ENCODE data around the gene SLC38A5. TPM values are rescaled to one million over a fixed set of nuclear protein-coding genes. Genes with fewer than 3 reads are reported as not detected.
A peak's percentile ranks its signal among the peaks of the same experiment; 100 is the strongest.

The SLC38A5 gene
- total and polyA plus RNA-seq, 8 donors = 21.2 to 70.7 (median 38.6) TPM

DNA sequence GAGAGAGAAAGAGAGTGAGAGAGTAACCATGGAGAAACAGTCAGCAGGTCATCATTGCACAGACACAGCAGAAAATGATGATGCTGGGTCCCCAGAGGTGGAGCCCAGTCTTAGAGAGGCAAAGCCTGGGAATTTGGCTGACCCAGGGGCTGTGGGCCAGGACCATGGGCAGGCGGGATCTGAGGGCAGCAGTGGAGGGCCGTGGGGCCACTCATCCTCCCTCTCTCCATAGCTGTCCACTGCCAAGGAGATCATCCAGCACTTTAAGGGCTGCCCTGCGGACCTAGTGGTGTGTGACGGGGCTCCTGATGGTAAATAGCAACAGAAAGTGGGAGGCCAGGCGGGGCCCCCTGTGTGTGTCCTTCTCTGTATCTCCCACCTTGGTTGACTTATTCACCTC, 8.7 kb upstream of the SLC38A5 start:
- Histone ChIP-seq H3K27ac (no peak overlapping the region), H3K36me3 (peaks cover 0 to 43% of the 10 kb centered on the region in 2 donors), H3K4me1 (no peaks in the 10 kb centered on the region), H3K27me3 (no peaks in the 10 kb centered on the region), H3K4me3 (no peak overlapping the region), H3K9me3 (no peaks in the 10 kb centered on the region)
- DNase-seq (no peak), ATAC-seq (no peak)
- TF ChIP-seq, protein P1, sequence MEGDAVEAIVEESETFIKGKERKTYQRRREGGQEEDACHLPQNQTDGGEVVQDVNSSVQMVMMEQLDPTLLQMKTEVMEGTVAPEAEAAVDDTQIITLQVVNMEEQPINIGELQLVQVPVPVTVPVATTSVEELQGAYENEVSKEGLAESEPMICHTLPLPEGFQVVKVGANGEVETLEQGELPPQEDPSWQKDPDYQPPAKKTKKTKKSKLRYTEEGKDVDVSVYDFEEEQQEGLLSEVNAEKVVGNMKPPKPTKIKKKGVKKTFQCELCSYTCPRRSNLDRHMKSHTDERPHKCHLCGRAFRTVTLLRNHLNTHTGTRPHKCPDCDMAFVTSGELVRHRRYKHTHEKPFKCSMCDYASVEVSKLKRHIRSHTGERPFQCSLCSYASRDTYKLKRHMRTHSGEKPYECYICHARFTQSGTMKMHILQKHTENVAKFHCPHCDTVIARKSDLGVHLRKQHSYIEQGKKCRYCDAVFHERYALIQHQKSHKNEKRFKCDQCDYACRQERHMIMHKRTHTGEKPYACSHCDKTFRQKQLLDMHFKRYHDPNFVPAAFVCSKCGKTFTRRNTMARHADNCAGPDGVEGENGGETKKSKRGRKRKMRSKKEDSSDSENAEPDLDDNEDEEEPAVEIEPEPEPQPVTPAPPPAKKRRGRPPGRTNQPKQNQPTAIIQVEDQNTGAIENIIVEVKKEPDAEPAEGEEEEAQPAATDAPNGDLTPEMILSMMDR (IDR thresholded peaks at IDR 0.05) = no peak
- intact Hi-C loops (cut with DNase I) = no loop called here

DNA sequence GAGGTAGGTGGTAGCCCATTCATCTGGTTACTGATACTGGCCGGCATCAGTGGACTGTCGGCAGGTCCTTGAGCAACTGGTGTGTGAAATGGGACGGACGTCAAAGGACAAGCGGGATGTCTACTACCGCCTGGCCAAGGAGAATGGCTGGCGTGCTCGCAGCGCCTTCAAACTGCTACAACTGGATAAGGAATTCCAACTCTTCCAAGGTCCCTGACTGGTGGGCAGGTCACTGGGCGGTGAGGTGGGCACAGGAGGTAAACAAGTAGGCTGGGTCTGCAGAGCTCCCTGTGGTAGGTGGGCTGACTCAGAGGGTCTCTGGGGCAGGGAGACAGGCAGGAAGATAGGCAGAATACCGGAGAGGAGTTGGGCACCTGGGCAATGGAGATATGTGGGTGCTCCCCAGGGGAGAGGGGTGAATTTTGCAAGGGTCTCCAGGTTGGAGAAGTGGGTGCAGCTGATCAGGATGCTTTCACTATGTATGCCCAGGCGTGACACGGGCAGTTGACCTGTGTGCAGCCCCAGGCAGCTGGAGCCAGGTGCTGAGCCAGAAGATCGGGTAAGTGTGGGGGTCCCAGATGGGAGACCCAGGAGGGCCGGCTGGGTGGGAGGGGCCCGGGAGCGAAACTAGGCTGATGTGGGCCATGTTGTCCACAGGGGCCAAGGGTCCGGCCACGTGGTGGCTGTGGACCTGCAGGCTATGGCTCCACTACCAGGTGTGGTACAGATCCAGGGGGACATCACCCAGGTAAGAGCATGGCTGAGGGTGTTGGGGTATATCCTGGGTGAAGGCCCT, 8.1 kb upstream of the SLC38A5 start:
- ATAC-seq (no peak), DNase-seq (no peak)
- Histone ChIP-seq H3K27me3 (no peaks in the 10 kb centered on the region), H3K4me1 (no peaks in the 10 kb centered on the region), H3K9me3 (no peaks in the 10 kb centered on the region), H3K27ac (no peak overlapping the region), H3K4me3 (no peak overlapping the region), H3K36me3 (peaks cover 0 to 36% of the 10 kb centered on the region in 2 donors)
- intact Hi-C loops (cut with DNase I) = no loop called here
- TF ChIP-seq, protein P1 (IDR thresholded peaks at IDR 0.05) = no peak

DNA sequence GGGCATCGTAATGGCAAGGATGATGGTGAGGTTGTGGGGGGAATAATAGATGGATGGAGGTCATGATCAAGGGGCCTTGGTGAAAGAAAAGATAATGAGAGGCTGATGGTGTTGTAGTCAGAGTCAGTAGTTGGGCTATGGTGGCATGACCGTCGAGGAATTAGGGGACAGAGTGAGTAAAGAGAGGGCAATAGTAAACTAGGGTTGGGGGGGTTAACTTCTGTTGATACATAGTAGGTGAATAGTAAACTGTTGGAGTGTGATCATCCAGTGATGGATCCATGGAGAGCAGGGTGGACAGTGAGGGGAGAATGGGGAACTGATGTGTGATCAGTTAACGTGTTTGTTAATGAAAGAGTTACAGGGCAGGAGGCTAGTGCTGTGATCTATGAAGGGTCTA, 6.9 kb upstream of the SLC38A5 start:
- intact Hi-C loops (cut with DNase I) = no loop called here

DNA sequence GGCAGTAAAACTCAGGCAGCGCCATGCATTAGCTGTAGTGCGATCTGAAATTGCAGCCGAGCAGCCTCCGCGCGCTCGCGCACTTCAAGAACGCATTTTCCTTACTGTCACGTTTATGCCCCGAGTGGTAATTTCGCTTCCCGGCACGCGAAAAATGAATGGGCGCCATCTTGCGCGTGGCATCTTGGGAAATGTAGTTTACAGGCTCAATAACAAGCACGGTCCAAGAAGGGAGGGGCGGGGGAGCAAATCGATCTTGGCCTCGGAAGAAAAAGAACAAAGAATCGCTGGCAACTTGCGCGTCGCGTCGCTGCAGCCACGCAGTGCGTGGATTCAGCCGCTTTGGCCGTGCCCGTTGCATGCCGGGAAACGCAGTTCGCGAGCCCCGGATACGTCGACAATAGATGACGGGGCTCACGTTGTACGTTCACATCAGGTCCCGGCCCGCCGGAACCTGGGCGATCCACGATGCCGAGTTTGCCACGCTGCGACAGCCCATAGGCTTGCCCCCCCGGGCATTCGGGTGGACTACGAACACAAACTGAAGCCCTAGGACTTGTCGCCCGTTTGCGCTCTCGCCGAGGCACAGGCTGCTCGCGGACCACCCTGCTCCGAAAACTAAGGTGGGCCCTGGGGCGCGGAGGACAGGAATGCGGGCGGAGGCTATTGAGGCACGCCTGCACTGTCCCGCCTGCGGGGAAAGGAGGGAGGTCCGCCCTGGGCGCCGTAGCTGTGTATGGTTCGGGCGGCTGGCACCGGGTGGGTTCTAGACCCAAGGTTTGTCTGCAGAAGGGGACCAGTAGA, 5.9 kb upstream of the SLC38A5 start, which contains the start of gene FTSJ1:
Gene FTSJ1 (plus strand): TSS at position 426 of the 804 bp plus-strand sequence. CDS start 1,849 bp downstream, outside the sequence.
- H3K27me3 ChIP-seq = no peaks in the 10 kb centered on the region
- DNase-seq (peak; percentile 77 to 93 (median 89)), ATAC-seq (peak; percentile 97)
- peak within 1 kb of the TSS; percentile 22 to 87 for H3K27ac ChIP-seq
- intact Hi-C loops (cut with DNase I) = no loop called here
- H3K36me3 ChIP-seq = peaks cover 0 to 14% of the 10 kb centered on the region in 2 donors
- H3K4me1 ChIP-seq = no peaks in the 10 kb centered on the region
- H3K4me3 ChIP-seq = peak within 1 kb of the TSS; percentile 46 to 65
- H3K9me3 ChIP-seq = no peaks in the 10 kb centered on the region
- TF ChIP-seq, protein P1 (IDR thresholded peaks at IDR 0.05) = no peak

More for the DNA sequence above, 6.9 kb upstream of the SLC38A5 start:
- H3K27me3 ChIP-seq = no peaks in the 10 kb centered on the region
- TF ChIP-seq, protein P1 (IDR thresholded peaks at IDR 0.05) = no peak
- H3K9me3 ChIP-seq = no peaks in the 10 kb centered on the region
- ATAC-seq (no peak), DNase-seq (no peak)
- H3K36me3 ChIP-seq = peaks cover 0 to 24% of the 10 kb centered on the region in 2 donors
- H3K4me3 ChIP-seq = peak overlapping the region; percentile 46 to 65
- no peaks in the 10 kb centered on the region for H3K4me1 ChIP-seq
- H3K27ac ChIP-seq = no peak overlapping the region

DNA sequence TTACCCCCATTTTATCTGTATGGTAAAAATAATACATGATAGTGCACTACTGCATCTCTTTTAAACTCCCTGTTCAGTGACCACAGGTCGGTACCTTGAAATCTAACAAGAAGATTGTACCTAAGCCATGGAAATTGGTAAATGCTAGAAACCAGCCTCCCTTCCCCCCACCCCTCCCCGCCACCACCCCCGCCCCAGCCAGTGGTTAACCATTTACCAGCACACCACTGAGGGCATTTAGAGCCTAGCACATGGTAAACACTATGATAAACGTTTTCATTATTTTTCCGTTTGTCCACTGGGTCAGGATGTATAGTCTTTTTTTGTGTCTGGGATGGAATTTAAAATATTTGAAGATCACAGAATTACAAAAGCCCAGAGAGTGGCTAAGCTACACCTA, 5.2 kb upstream of the SLC38A5 start:
- intact Hi-C loops (cut with DNase I) = no loop called here
- ATAC-seq (peak; percentile 32), DNase-seq (no peak)
- Histone ChIP-seq H3K4me1 (no peaks in the 10 kb centered on the region), H3K27ac (peak overlapping the region; percentile 22 to 87), H3K9me3 (no peaks in the 10 kb centered on the region), H3K36me3 (peaks cover 0 to 12% of the 10 kb centered on the region in 2 donors), H3K27me3 (no peaks in the 10 kb centered on the region), H3K4me3 (peak overlapping the region; percentile 46 to 65)
- TF ChIP-seq, protein P1 (IDR thresholded peaks at IDR 0.05) = no peak
